Testis (tissue), 2 donors: ENCODE results near the gene SREK1IP1.

Experiments
- POLR2A ChIP-seq: fragments of 450-650 bp; IDR thresholded peaks from one replicate; pipeline ENCODE4 v1.6.1; 2017; ENCODE audit warnings: antibody characterized with exemption, mild to moderate bottlenecking, moderate library complexity
- TF ChIP-seq, protein P1 (sequence below), 3 experiments: fragments of 450-650 bp in 2 of 3; fragments of 200-600 bp in 1 of 3; sonication (generic) in 1 of 3; IDR thresholded peaks; one replicate each; pipeline ENCODE4 v1.5.1; 2016 to 2019; ENCODE audit warnings: antibody characterized with exemption in 3 of 3, mild to moderate bottlenecking in 2 of 3, moderate library complexity in 1 of 3

DNA sequence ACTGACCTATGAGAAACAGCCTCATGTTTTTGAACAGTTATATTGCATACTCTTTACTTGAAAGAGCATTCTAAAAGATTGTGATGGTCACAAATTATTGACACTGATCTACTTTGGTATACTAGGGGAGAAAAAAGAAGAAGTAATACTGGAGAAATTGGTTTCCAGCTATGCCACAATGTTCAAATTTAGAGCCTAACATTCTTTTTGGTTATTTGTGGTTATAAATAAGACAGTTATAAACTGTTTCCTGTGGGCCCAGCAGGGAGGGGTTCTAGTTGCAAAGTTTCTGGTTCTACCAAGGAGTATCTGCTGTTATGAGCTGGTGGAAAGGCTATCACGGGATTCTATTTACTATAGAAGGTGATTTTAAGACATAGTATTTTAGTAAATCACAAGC lies 5.0 kb upstream of the SREK1IP1 start:
- TF ChIP-seq, protein P1, sequence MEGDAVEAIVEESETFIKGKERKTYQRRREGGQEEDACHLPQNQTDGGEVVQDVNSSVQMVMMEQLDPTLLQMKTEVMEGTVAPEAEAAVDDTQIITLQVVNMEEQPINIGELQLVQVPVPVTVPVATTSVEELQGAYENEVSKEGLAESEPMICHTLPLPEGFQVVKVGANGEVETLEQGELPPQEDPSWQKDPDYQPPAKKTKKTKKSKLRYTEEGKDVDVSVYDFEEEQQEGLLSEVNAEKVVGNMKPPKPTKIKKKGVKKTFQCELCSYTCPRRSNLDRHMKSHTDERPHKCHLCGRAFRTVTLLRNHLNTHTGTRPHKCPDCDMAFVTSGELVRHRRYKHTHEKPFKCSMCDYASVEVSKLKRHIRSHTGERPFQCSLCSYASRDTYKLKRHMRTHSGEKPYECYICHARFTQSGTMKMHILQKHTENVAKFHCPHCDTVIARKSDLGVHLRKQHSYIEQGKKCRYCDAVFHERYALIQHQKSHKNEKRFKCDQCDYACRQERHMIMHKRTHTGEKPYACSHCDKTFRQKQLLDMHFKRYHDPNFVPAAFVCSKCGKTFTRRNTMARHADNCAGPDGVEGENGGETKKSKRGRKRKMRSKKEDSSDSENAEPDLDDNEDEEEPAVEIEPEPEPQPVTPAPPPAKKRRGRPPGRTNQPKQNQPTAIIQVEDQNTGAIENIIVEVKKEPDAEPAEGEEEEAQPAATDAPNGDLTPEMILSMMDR (IDR thresholded peaks at IDR 0.05): no peak
- no peak for TF ChIP-seq POLR2A
